Loucy (cell line): ENCODE data around the gene CCL17.

Experiments
- H2AFZ ChIP-seq: fragments of 200-600 bp; sonication (generic); 2 replicates; pipeline ENCODE4 v1.6.0; 2016; ENCODE audit warnings: antibody characterized with exemption, mild to moderate bottlenecking, low read length, moderate library complexity
- H3F3A ChIP-seq: fragments of 200-600 bp; 2 replicates; pipeline ENCODE4 v1.6.0; 2016; ENCODE audit warnings: antibody characterized with exemption, low read depth, mild to moderate bottlenecking
- H3K27me3 ChIP-seq: fragments of 200-600 bp; sonication (generic); 2 replicates; pipeline ENCODE4 v1.6.1; 2014; ENCODE audit warnings: low read length, mild to moderate bottlenecking; ENCODE audit not compliant: insufficient read depth, poor library complexity, severe bottlenecking
- H3K36me3 ChIP-seq: fragments of 200-600 bp; sonication (generic); 2 replicates; pipeline ENCODE4 v1.6.1; 2016; ENCODE audit warnings: low read length; ENCODE audit not compliant: insufficient read depth
- H3K4me1 ChIP-seq: fragments of 200-600 bp; sonication (generic); 2 replicates; pipeline ENCODE4 v1.5.1; 2014; ENCODE audit warnings: low read length, mild to moderate bottlenecking; ENCODE audit not compliant: insufficient read depth, poor library complexity, severe bottlenecking
- H3K4me2 ChIP-seq: fragments of 200-600 bp; sonication (generic); 2 replicates; pipeline ENCODE4 v1.6.0; 2014; ENCODE audit warnings: antibody characterized with exemption, low read length, low read depth, mild to moderate bottlenecking; ENCODE audit not compliant: poor library complexity, severe bottlenecking
- H3K4me3 ChIP-seq: fragments of 200-600 bp; sonication (generic); 2 replicates; pipeline ENCODE4 v1.5.1; 2014; ENCODE audit warnings: low read length, mild to moderate bottlenecking, mixed read lengths; ENCODE audit not compliant: poor library complexity, severe bottlenecking
- H3K79me2 ChIP-seq: fragments of 200-600 bp; sonication (generic); 2 replicates; pipeline ENCODE4 v1.6.1; 2014; ENCODE audit warnings: low read length; ENCODE audit not compliant: insufficient read depth
- H3K9ac ChIP-seq: fragments of 200-600 bp; sonication (generic); 2 replicates; pipeline ENCODE4 v1.6.0; 2014; ENCODE audit warnings: mild to moderate bottlenecking, low read depth, low read length, moderate library complexity; ENCODE audit not compliant: poor library complexity, severe bottlenecking
- H3K9me2 ChIP-seq: fragments of 200-600 bp; sonication (generic); replicated peaks from 2 replicates; pipeline ENCODE4 v1.6.1; 2016; ENCODE audit warnings: low read depth, low read length, mixed read lengths
- H3K9me3 ChIP-seq: fragments of 200-600 bp; sonication (generic); 2 replicates; pipeline ENCODE4 v1.6.1; 2014; ENCODE audit warnings: mild to moderate bottlenecking, antibody characterized with exemption, low read length, low read depth; ENCODE audit not compliant: insufficient read depth
- H4K20me1 ChIP-seq: fragments of 200-600 bp; sonication (generic); 2 replicates; pipeline ENCODE4 v1.6.0; 2014; ENCODE audit warnings: antibody characterized with exemption, low read length, mild to moderate bottlenecking; ENCODE audit not compliant: insufficient read depth, poor library complexity, severe bottlenecking
- CTCF ChIP-seq: fragments of 200-600 bp; sonication (generic); conservative IDR thresholded peaks from 2 replicates; pipeline ENCODE4 v1.5.1; 2014; ENCODE audit warnings: mild to moderate bottlenecking, antibody characterized with exemption, low read length
- EZH2phosphoT487 ChIP-seq: fragments of 200-600 bp; IDR thresholded peaks from 2 replicates; pipeline ENCODE4 v1.6.1; 2018; ENCODE audit warnings: antibody characterized with exemption, mild to moderate bottlenecking, moderate library complexity, borderline replicate concordance

CCL17 gene

GRCh38 chr16:57409065-57409464, 4.5 kb downstream of the CCL17 start:
- Histone ChIP-seq H3K79me2 (no peaks in the 10 kb centered on the region), H3K4me2 (no peak overlapping the region), H3K4me3 (no peak overlapping the region), H3K4me1 (peaks cover 4% of the 10 kb centered on the region), H2AFZ (no peak overlapping the region), H3K9ac (no peak overlapping the region), H3F3A (no peaks in the 10 kb centered on the region), H3K27me3 (no peaks in the 10 kb centered on the region), H3K9me2 (no peaks in the 10 kb centered on the region), H4K20me1 (no peaks in the 10 kb centered on the region), H3K36me3 (no peaks in the 10 kb centered on the region), H3K9me3 (no peaks in the 10 kb centered on the region)
- no peak for TF ChIP-seq CTCF
- TF ChIP-seq EZH2phosphoT487: no peak

GRCh38 chr16:57409870-57410587, 5.5 kb downstream of the CCL17 start:
- no peaks in the 10 kb centered on the region for H3F3A ChIP-seq
- H3K79me2 ChIP-seq: no peaks in the 10 kb centered on the region
- no peaks in the 10 kb centered on the region for H3K27me3 ChIP-seq
- H3K9me2 ChIP-seq: no peaks in the 10 kb centered on the region
- no peaks in the 10 kb centered on the region for H3K9me3 ChIP-seq
- no peak overlapping the region for H3K9ac ChIP-seq
- no peaks in the 10 kb centered on the region for H3K36me3 ChIP-seq
- no peak overlapping the region for H2AFZ ChIP-seq
- no peak overlapping the region for H3K4me3 ChIP-seq
- no peak for TF ChIP-seq CTCF
- no peak for TF ChIP-seq EZH2phosphoT487
- peaks cover 4% of the 10 kb centered on the region for H3K4me1 ChIP-seq
- no peak overlapping the region for H3K4me2 ChIP-seq
- no peaks in the 10 kb centered on the region for H4K20me1 ChIP-seq

GRCh38 chr16:57411362-57411976, 6.9 kb downstream of the CCL17 start:
- H3K4me2 ChIP-seq: no peak overlapping the region
- TF ChIP-seq EZH2phosphoT487 (no peak), CTCF (no peak)

More at GRCh38 chr16:57411362-57411976, 6.9 kb downstream of the CCL17 start:
- Histone ChIP-seq H2AFZ (no peak overlapping the region), H3K36me3 (no peaks in the 10 kb centered on the region), H3K27me3 (no peaks in the 10 kb centered on the region), H3F3A (no peaks in the 10 kb centered on the region), H3K4me1 (peaks cover 6% of the 10 kb centered on the region), H4K20me1 (no peaks in the 10 kb centered on the region), H3K79me2 (no peaks in the 10 kb centered on the region), H3K9me2 (no peaks in the 10 kb centered on the region), H3K9me3 (no peaks in the 10 kb centered on the region), H3K4me3 (no peak overlapping the region), H3K9ac (no peak overlapping the region)
